GM23338 (cell line): ENCODE data around the gene PPP1R27. TPM values are rescaled to one million over a fixed set of nuclear protein-coding genes. Genes with fewer than 3 reads are reported as not detected.

Experiments
- ATAC-seq: fragments of 200-7000 bp; cut with Tn5 transposase; 3 replicates; pipeline ENCODE4 v1.9.1; 2020
- DNase-seq: peaks from one replicate; pipeline ENCODE4 v3.0.0-alpha.2; 2015; ENCODE audit warnings: low spot score
- H2AFZ ChIP-seq: fragments of 200-600 bp; sonication (generic); 2 replicates; pipeline ENCODE4 v1.8.0; 2016; ENCODE audit warnings: antibody characterized with exemption, mild to moderate bottlenecking, moderate library complexity
- H3F3A ChIP-seq: fragments of 200-600 bp; sonication (generic); replicated peaks from 2 replicates; pipeline ENCODE4 v1.8.0; 2017; ENCODE audit warnings: antibody characterized with exemption, mixed run types, low read depth
- H3K27ac ChIP-seq: fragments of 200-600 bp; sonication (generic); 2 replicates; pipeline ENCODE4 v1.6.1; 2016; ENCODE audit warnings: low read depth
- H3K27me3 ChIP-seq: fragments of 200-600 bp; sonication (generic); 2 replicates; pipeline ENCODE4 v1.8.0; 2016; ENCODE audit warnings: mild to moderate bottlenecking, mixed run types, moderate library complexity; ENCODE audit not compliant: insufficient read depth
- H3K36me3 ChIP-seq: fragments of 200-600 bp; sonication (generic); 2 replicates; pipeline ENCODE4 v1.8.0; 2016; ENCODE audit warnings: mild to moderate bottlenecking; ENCODE audit not compliant: insufficient read depth
- H3K4me1 ChIP-seq: fragments of 200-600 bp; sonication (generic); 2 replicates; pipeline ENCODE4 v1.8.0; 2016; ENCODE audit warnings: mild to moderate bottlenecking, moderate library complexity; ENCODE audit not compliant: insufficient read depth
- H3K4me2 ChIP-seq: fragments of 200-600 bp; sonication (generic); 2 replicates; pipeline ENCODE4 v1.7.1; 2017; ENCODE audit warnings: mixed run types
- H3K4me3 ChIP-seq: fragments of 200-600 bp; sonication (generic); 2 replicates; pipeline ENCODE4 v1.6.1; 2016; ENCODE audit warnings: mixed run types
- H3K79me2 ChIP-seq: fragments of 200-600 bp; sonication (generic); replicated peaks from 2 replicates; pipeline ENCODE4 v1.8.0; 2017; ENCODE audit warnings: mild to moderate bottlenecking; ENCODE audit not compliant: insufficient read depth
- H3K9me2 ChIP-seq: fragments of 200-600 bp; sonication (generic); 2 replicates; pipeline ENCODE4 v1.8.0; 2017; ENCODE audit not compliant: insufficient read depth
- H4K20me1 ChIP-seq: fragments of 200-600 bp; sonication (generic); replicated peaks from 2 replicates; pipeline ENCODE4 v1.8.0; 2017; ENCODE audit warnings: mild to moderate bottlenecking; ENCODE audit not compliant: insufficient read depth
- H3K27ac Mint-ChIP-seq: 2 replicates; pipeline ENCODE4 v1.8.0; 2020; ENCODE audit warnings: inconsistent platforms, mild to moderate bottlenecking, moderate library complexity, mixed read lengths
- H3K27me3 Mint-ChIP-seq: 3 replicates; pipeline ENCODE4 v1.8.0; 2022; ENCODE audit warnings: low read depth, mild to moderate bottlenecking, moderate library complexity, mixed read lengths, inconsistent platforms; ENCODE audit not compliant: insufficient read depth, poor library complexity
- H3K36me3 Mint-ChIP-seq: 3 replicates; pipeline ENCODE4 v1.8.0; 2021; ENCODE audit warnings: low read depth, mild to moderate bottlenecking, inconsistent platforms, moderate library complexity, mixed read lengths
- H3K4me1 Mint-ChIP-seq: 3 replicates; pipeline ENCODE4 v1.8.0; 2020; ENCODE audit warnings: mild to moderate bottlenecking, inconsistent platforms, mixed read lengths
- H3K4me3 Mint-ChIP-seq: 3 replicates; pipeline ENCODE4 v1.8.0; 2021; ENCODE audit warnings: moderate library complexity, mild to moderate bottlenecking, inconsistent platforms, mixed read lengths
- H3K9me3 Mint-ChIP-seq: 3 replicates; pipeline ENCODE4 v1.8.0; 2020; ENCODE audit warnings: moderate library complexity, mild to moderate bottlenecking, inconsistent platforms, mixed read lengths
- CREB1 ChIP-seq: fragments of 250-450 bp; sonication (Bioruptor Pico); IDR thresholded peaks from 2 replicates; pipeline ENCODE4 v1.5.0; 2020; ENCODE audit warnings: low read depth, mild to moderate bottlenecking, moderate library complexity
- CTCF ChIP-seq, 2 experiments: fragments of 200-600 bp in 1 of 2; sonication (generic) in 1 of 2; conservative IDR thresholded peaks; 2 replicates each; pipeline versions ENCODE4 v1.5.1 to v1.6.1; 2016 to 2017; ENCODE audit warnings: antibody characterized with exemption in 2 of 2, low read depth in 2 of 2, mild to moderate bottlenecking in 2 of 2, moderate library complexity in 1 of 2
- ETS1 ChIP-seq: IDR thresholded peaks from 2 replicates; pipeline ENCODE4 v1.6.1; 2016; ENCODE audit warnings: antibody characterized with exemption
- EZH2 ChIP-seq: fragments of 200-600 bp; sonication (generic); IDR thresholded peaks from one replicate; pipeline ENCODE4 v1.8.0; 2017; ENCODE audit warnings: antibody characterized with exemption, mild to moderate bottlenecking, low read depth; ENCODE audit not compliant: unreplicated experiment
- EZH2phosphoT487 ChIP-seq: fragments of 200-600 bp; sonication (generic); IDR thresholded peaks from one replicate; pipeline ENCODE4 v1.8.1; 2018; ENCODE audit warnings: antibody characterized with exemption; ENCODE audit not compliant: unreplicated experiment
- JUNB ChIP-seq: IDR thresholded peaks from one replicate; pipeline ENCODE4 v1.6.1; 2016; ENCODE audit warnings: antibody characterized with exemption; ENCODE audit not compliant: unreplicated experiment
- NANOG ChIP-seq: IDR thresholded peaks from 2 replicates; pipeline ENCODE4 v1.6.1; 2016; ENCODE audit warnings: antibody characterized with exemption, borderline replicate concordance
- POLR2AphosphoS5 ChIP-seq: IDR thresholded peaks from 2 replicates; pipeline ENCODE4 v1.6.1; 2016; ENCODE audit warnings: antibody characterized with exemption, low read depth
- REST ChIP-seq: IDR thresholded peaks from one replicate; pipeline ENCODE4 v1.6.1; 2018; ENCODE audit warnings: antibody characterized with exemption; ENCODE audit not compliant: unreplicated experiment
- STAT1 ChIP-seq: IDR thresholded peaks from one replicate; pipeline ENCODE4 v1.6.1; 2016; ENCODE audit warnings: antibody characterized with exemption; ENCODE audit not compliant: unreplicated experiment
- ZNF331 ChIP-seq: fragments of 250-450 bp; sonication (Bioruptor Pico); IDR thresholded peaks from 2 replicates; pipeline ENCODE4 v1.5.0; 2020; ENCODE audit warnings: low read depth, mild to moderate bottlenecking, moderate library complexity
- polyA plus RNA-seq: library from polyadenylated mRNA; unstranded; fragments of >200 nt; fragmentation: Nextera tagmentation; extraction: Ambion mirVana; gene quantifications from 2 replicates; pipeline ENCODE4 v1.2.1, GENCODE V29; 2016
- total RNA-seq: library from RNA; depleted of rRNA; stranded (reverse); fragments of >200 nt; shearing (Covaris generic); gene quantifications from 2 replicates; pipeline ENCODE4 v1.2.3, GENCODE V29; 2014

The PPP1R27 gene
- total and polyA plus RNA-seq, 2 experiments from 2014 or later = 0.65 TPM; not detected in 1

- Mint-ChIP-seq H3K36me3 (peaks cover 31% of the 10 kb centered on the region), H3K4me3 (no peak overlapping the region), H3K27me3 (no peaks in the 10 kb centered on the region), H3K4me1 (peaks cover 2% of the 10 kb centered on the region; the same call in 1 of the 3 replicates), H3K27ac (no peak overlapping the region), H3K9me3 (no peaks in the 10 kb centered on the region)
- H3K9me2 ChIP-seq = no peaks in the 10 kb centered on the region
- no peaks in the 10 kb centered on the region for H3K4me1 ChIP-seq
- H3K79me2 ChIP-seq = no peaks in the 10 kb centered on the region
- no peak overlapping the region for H3K4me3 ChIP-seq
- H3K4me2 ChIP-seq = no peak overlapping the region
- DNase-seq = no peak
- 0 out of 2 replicates have a peak, but pooled peaks cover 8% of the 10 kb centered on the region for H3F3A ChIP-seq
- TF ChIP-seq EZH2 (no peak), POLR2AphosphoS5 (no peak), NANOG (no peak), CREB1 (CRISPR knock-in tag) (no peak)
- peaks cover 7% of the 10 kb centered on the region; the same call in 1 of the 2 replicates for H3K36me3 ChIP-seq
- H2AFZ ChIP-seq = no peak overlapping the region
- H4K20me1 ChIP-seq = peaks cover 6% of the 10 kb centered on the region; the same call in 1 of the 2 replicates
- no peak for ATAC-seq
- H3K27ac ChIP-seq = 0 out of 2 replicates have a peak overlapping the region, but pooled peaks have one; percentile 50
- H3K27me3 ChIP-seq = no peaks in the 10 kb centered on the region
These were observed 8.1 kb upstream of the PPP1R27 start for GRCh38 chr17:81842725-81843504.

- Histone ChIP-seq H3K9me2 (no peaks in the 10 kb centered on the region), H3K79me2 (no peaks in the 10 kb centered on the region), H3K27me3 (no peaks in the 10 kb centered on the region), H3K27ac (0 out of 2 replicates have a peak overlapping the region, but pooled peaks have one; percentile 50), H4K20me1 (peaks cover 6% of the 10 kb centered on the region; the same call in 1 of the 2 replicates), H3F3A (0 out of 2 replicates have a peak, but pooled peaks cover 8% of the 10 kb centered on the region), H3K4me2 (no peak overlapping the region), H3K4me3 (no peak overlapping the region), H2AFZ (no peak overlapping the region), H3K36me3 (0 out of 2 replicates have a peak, but pooled peaks cover 7% of the 10 kb centered on the region), H3K4me1 (no peaks in the 10 kb centered on the region)
- H3K36me3 Mint-ChIP-seq = peaks cover 31% of the 10 kb centered on the region
- no peaks in the 10 kb centered on the region for H3K9me3 Mint-ChIP-seq
- no peak overlapping the region for H3K27ac Mint-ChIP-seq
- H3K27me3 Mint-ChIP-seq = no peaks in the 10 kb centered on the region
- no peak overlapping the region for H3K4me3 Mint-ChIP-seq
- no peak for DNase-seq
- peaks cover 2% of the 10 kb centered on the region; the same call in 1 of the 3 replicates for H3K4me1 Mint-ChIP-seq
- no peak for ATAC-seq
- TF ChIP-seq CTCF (conservative IDR thresholded peaks at IDR 0.05; ENCODE audit: low read depth in 2 of 2) (no peak), EZH2phosphoT487 (no peak), JUNB (no peak), REST (no peak), ZNF331 (CRISPR knock-in tag) (no peak), POLR2AphosphoS5 (no peak), ETS1 (no peak), NANOG (no peak), STAT1 (no peak)
These were observed 7.5 kb upstream of the PPP1R27 start for GRCh38 chr17:81842378-81842724.
